ENCODE measurements around the gene ATP2C2. TPM values are rescaled to one million over a fixed set of nuclear protein-coding genes. Genes with fewer than 3 reads are reported as not detected.

Gene ATP2C2
- total and polyA plus RNA-seq, 9 of the 15 experiments (the other 6 are each of a cell fraction or from before 2014, with no cell fraction given): 0.75 TPM; not detected in 8

GRCh38 chr16:84404324-84404723, 36.0 kb downstream of the ATP2C2 start:
- no peak overlapping the region for H2AFZ ChIP-seq (ENCODE audit: low read depth, low read length)
- BruUV-seq (replicated peaks): no TSS peak
- no peaks in the 10 kb centered on the region for H3K79me2 ChIP-seq (ENCODE audit: control insufficient read depth, insufficient read depth, low read length)
- DNase-seq (ENCODE audit: extremely low read depth in 1 of 4, low spot score in 3 of 4) (no peak), ATAC-seq (no peak), FAIRE-seq (no peak)
- H3K27me3 ChIP-seq (ENCODE audit: control insufficient read depth in 2 of 2, insufficient read depth in 2 of 2, low read length in 2 of 2): peaks cover 44 to 55% of the 10 kb centered on the region in 2 experiments
- H3K27ac ChIP-seq (ENCODE audit: extremely low read depth, low read depth, low read length): no peak overlapping the region
- no peak overlapping the region for H3K4me2 ChIP-seq (ENCODE audit: insufficient read depth, low read length)
- no peaks in the 10 kb centered on the region for H3K9me3 ChIP-seq (replicated peaks; ENCODE audit: control insufficient read depth, insufficient read depth, low read depth, low read length)
- H3K9me1 ChIP-seq (ENCODE audit: control insufficient read depth, insufficient read depth, low read length): no peaks in the 10 kb centered on the region
- in situ Hi-C loops (cut with MboI) (no loop called here), intact Hi-C loops (cut with micrococcal nuclease) (no loop called here)
- no peak overlapping the region for H3K9ac ChIP-seq (ENCODE audit: insufficient read depth in 1 of 2, low read depth in 2 of 2, low read length in 2 of 2)
- H4K20me1 ChIP-seq (replicated peaks; ENCODE audit: control insufficient read depth, insufficient read depth, low read length): no peaks in the 10 kb centered on the region
- no peaks in the 10 kb centered on the region for H3K36me3 ChIP-seq (ENCODE audit: control insufficient read depth, insufficient read depth, low read length)
- no peak overlapping the region for H3K4me3 ChIP-seq
- ChIA-PET POLR2A (interaction anchor here (0.6 kb wide), 1 partner anchor 54 kb away, joined by 4 read pairs; no protein-coding TSS in a partner anchor), CTCF (ENCODE audit: low intra/inter-chr PET ratio) (no interaction called here)
- no peaks in the 10 kb centered on the region for H3K4me1 ChIP-seq (replicated peaks in 1 of 2; ENCODE audit: control insufficient read depth in 2 of 2, insufficient read depth in 2 of 2, low read length in 2 of 2)
- 0% methylated on average over 3 of the region's 3 CpGs for WGBS (ENCODE audit: insufficient coverage, low coverage, missing lambda C conversion rate)
- TF ChIP-seq ZNF316 (IDR thresholded peaks at IDR 0.05): peak; percentile 33; the same call in 1 of the 2 replicates
- TF ChIP-seq BMI1 (IDR thresholded peaks at IDR 0.05; ENCODE audit: low read length): no peak

DNA sequence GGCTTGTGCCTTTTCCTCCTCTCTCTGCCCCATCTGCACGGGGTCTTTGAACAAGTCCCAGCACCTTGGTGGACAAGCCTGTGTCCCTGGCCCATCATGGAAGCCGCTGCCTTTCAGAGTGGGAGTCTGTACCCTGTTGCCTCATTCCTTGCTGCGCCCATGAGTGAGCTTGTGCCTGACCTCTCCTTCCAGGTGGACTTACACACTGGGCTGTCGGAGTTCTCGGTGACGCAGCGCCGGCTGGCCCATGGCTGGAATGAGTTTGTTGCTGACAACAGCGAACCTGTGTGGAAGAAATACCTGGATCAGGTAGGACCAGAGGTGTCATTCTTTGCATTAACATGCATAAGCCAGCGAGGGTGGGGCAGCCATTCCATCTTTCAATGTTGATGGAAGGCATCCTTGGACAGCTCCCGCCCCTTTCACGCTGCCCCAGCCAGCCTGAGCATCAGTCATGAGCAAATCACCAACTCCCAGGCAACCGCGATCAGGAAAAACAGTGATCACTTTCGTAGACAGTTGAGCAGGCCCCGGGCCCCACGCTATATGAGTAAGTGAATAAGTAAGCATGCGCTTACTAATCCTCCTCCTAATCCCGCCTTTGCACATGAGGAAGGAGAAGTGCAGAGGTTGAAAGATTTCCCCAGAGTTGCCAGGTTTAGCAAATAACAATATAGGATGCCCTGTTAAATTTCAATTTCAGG, 36.8 kb downstream of the ATP2C2 start:
- Histone ChIP-seq H3K9me1 (ENCODE audit: control insufficient read depth, insufficient read depth, low read length) (no peaks in the 10 kb centered on the region), H3K4me2 (ENCODE audit: insufficient read depth, low read length) (no peak overlapping the region), H3K27ac (ENCODE audit: extremely low read depth, low read depth, low read length) (no peak overlapping the region), H3K27me3 (ENCODE audit: control insufficient read depth in 2 of 2, insufficient read depth in 2 of 2, low read length in 2 of 2) (peaks cover 44 to 63% of the 10 kb centered on the region in 2 experiments), H4K20me1 (replicated peaks; ENCODE audit: control insufficient read depth, insufficient read depth, low read length) (no peaks in the 10 kb centered on the region), H3K9me3 (replicated peaks; ENCODE audit: control insufficient read depth, insufficient read depth, low read depth, low read length) (no peaks in the 10 kb centered on the region), H3K36me3 (ENCODE audit: control insufficient read depth, insufficient read depth, low read length) (no peaks in the 10 kb centered on the region), H3K4me1 (replicated peaks in 1 of 2; ENCODE audit: control insufficient read depth in 2 of 2, insufficient read depth in 2 of 2, low read length in 2 of 2) (no peaks in the 10 kb centered on the region), H2AFZ (ENCODE audit: low read depth, low read length) (no peak overlapping the region), H3K9ac (ENCODE audit: insufficient read depth in 1 of 2, low read depth in 2 of 2, low read length in 2 of 2) (no peak overlapping the region), H3K4me3 (no peak overlapping the region), H3K79me2 (ENCODE audit: control insufficient read depth, insufficient read depth, low read length) (no peaks in the 10 kb centered on the region)
- intact Hi-C loops (cut with micrococcal nuclease) (no loop called here), in situ Hi-C loops (cut with MboI) (no loop called here)
- no TSS peak for BruUV-seq (replicated peaks)
- FAIRE-seq: no peak
- ChIA-PET CTCF (ENCODE audit: low intra/inter-chr PET ratio) (no interaction called here), POLR2A (no interaction called here)
- no peak for DNase-seq (ENCODE audit: extremely low read depth in 1 of 4, low spot score in 3 of 4)
- WGBS (ENCODE audit: insufficient coverage, low coverage, missing lambda C conversion rate): 1% methylated on average over 19 of the region's 19 CpGs
- no peak for ATAC-seq
- no peak for TF ChIP-seq RBM34 (IDR thresholded peaks at IDR 0.05; ENCODE audit: borderline replicate concordance, insufficient read depth, low read length)
- no peak for TF ChIP-seq GTF2F1 (IDR thresholded peaks at IDR 0.05; ENCODE audit: low read depth, low read length)
- no peak for TF ChIP-seq TAL1 (IDR thresholded peaks at IDR 0.05)
- no peak for TF ChIP-seq TRIM28 (IDR thresholded peaks at IDR 0.05)
- TF ChIP-seq ELF2 (CRISPR knock-in tag; IDR thresholded peaks at IDR 0.05): no peak
- TF ChIP-seq TOE1 (IDR thresholded peaks at IDR 0.05; ENCODE audit: borderline replicate concordance): no peak
- no peak for TF ChIP-seq TOE1 (CRISPR knock-in tag; IDR thresholded peaks at IDR 0.05; ENCODE audit: borderline replicate concordance, low read depth)
- no peak for TF ChIP-seq ZNF41 (CRISPR knock-in tag; conservative IDR thresholded peaks at IDR 0.05)
- TF ChIP-seq RUNX1 (IDR thresholded peaks at IDR 0.05; ENCODE audit: low read depth): no peak
- TF ChIP-seq RBM39 (optimal IDR thresholded peaks at IDR 0.05; ENCODE audit: low read depth, low read length): no peak
- TF ChIP-seq MAZ (CRISPR knock-in tag; conservative IDR thresholded peaks at IDR 0.05 in 1 of 2, IDR thresholded peaks at IDR 0.05 in 1 of 2): no peak
- no peak for TF ChIP-seq ZNF280A (IDR thresholded peaks at IDR 0.05; ENCODE audit: low read depth, partially characterized antibody)
- TF ChIP-seq DIDO1 (tag; IDR thresholded peaks at IDR 0.05; ENCODE audit: low read depth): no peak

Measured in K562 (cell line).